H1 (cell line): ENCODE results near the gene COL12A1. TPM values are rescaled to one million over a fixed set of nuclear protein-coding genes. Genes with fewer than 3 reads are reported as not detected.

ENCODE experiments used
- CTCF ChIA-PET: fragments of 300-600 bp; sonication (Branson Sonifier 250); formaldehyde crosslinking; loops from one replicate; lab custom pipeline; 2021; ENCODE audit not compliant: partially characterized antibody; lab: Charles Lee
- POLR2A ChIA-PET: fragments of 300-600 bp; sonication (Branson Sonifier 250); formaldehyde crosslinking; loops from one replicate; lab custom pipeline; 2021; ENCODE audit warnings: inconsistent platforms; ENCODE audit not compliant: partially characterized antibody; lab: Charles Lee
- DNase-seq, 2 experiments: peaks; one replicate each; pipeline versions ENCODE4 v3.0.0 to v3.0.0-alpha.2; 2010 to 2022; ENCODE audit warnings: low spot score in 2 of 2, low read depth in 1 of 2, mixed read lengths in 1 of 2
- FAIRE-seq: peaks from 2 replicates; lab custom pipeline; 2011; peaks lifted over from hg19 to GRCh38; lab: Jason Lieb, UNC
- H2AFZ ChIP-seq: 2 replicates; pipeline ENCODE4 v1.8.1; 2012; ENCODE audit warnings: low read length, inconsistent platforms
- H2AK5ac ChIP-seq: 2 replicates; pipeline ENCODE4 v1.6.1; 2013; ENCODE audit warnings: low read depth, low read length
- H2BK120ac ChIP-seq: replicated peaks from 2 replicates; pipeline ENCODE3; 2013; ENCODE audit warnings: low read depth, low read length, inconsistent platforms
- H2BK12ac ChIP-seq: 2 replicates; pipeline ENCODE4 v1.6.1; 2013; ENCODE audit warnings: low read depth, low read length
- H2BK15ac ChIP-seq: 2 replicates; pipeline ENCODE4 v1.6.1; 2013; ENCODE audit warnings: low read length
- H2BK20ac ChIP-seq: 2 replicates; pipeline ENCODE4 v1.6.1; 2013; ENCODE audit warnings: low read length
- H2BK5ac ChIP-seq: 2 replicates; pipeline ENCODE4 v1.6.1; 2013; ENCODE audit warnings: low read depth, low read length
- H3K14ac ChIP-seq: 2 replicates; pipeline ENCODE4 v1.6.1; 2013; ENCODE audit warnings: inconsistent platforms; ENCODE audit not compliant: insufficient read length
- H3K18ac ChIP-seq: 2 replicates; pipeline ENCODE4 v1.6.1; 2013; ENCODE audit warnings: low read length; ENCODE audit errors: extremely low read depth
- H3K23ac ChIP-seq: 2 replicates; pipeline ENCODE4 v1.6.1; 2013; ENCODE audit warnings: inconsistent platforms; ENCODE audit not compliant: insufficient read length
- H3K23me2 ChIP-seq: 2 replicates; pipeline ENCODE4 v1.6.1; 2013; ENCODE audit warnings: low read depth, low read length
- H3K27ac ChIP-seq: 2 replicates; pipeline ENCODE4 v1.6.1; 2011; ENCODE audit warnings: low read depth, low read length, inconsistent platforms
- H3K27me3 ChIP-seq, 4 experiments: replicated peaks in 1 of 4; 1 replicate in 1 of 4; 2 replicates in 3 of 4; pipeline versions ENCODE4 v1.6.1 to v1.8.1; 2011 to 2013; ENCODE audit warnings: low read length in 3 of 4, mild to moderate bottlenecking in 3 of 4, inconsistent platforms in 2 of 4, mixed read lengths in 2 of 4, moderate library complexity in 1 of 4; ENCODE audit not compliant: control insufficient read depth in 3 of 4, insufficient read depth in 3 of 4; ENCODE audit errors: extremely low read depth in 1 of 4
- H3K36me3 ChIP-seq, 4 experiments: 2 replicates each; pipeline versions ENCODE4 v1.6.1 to v1.8.1; 2011 to 2013; ENCODE audit warnings: mild to moderate bottlenecking in 4 of 4, low read length in 3 of 4, moderate library complexity in 2 of 4, control low read depth in 1 of 4, inconsistent platforms in 1 of 4; ENCODE audit not compliant: insufficient read depth in 4 of 4, control insufficient read depth in 2 of 4
- H3K4ac ChIP-seq: replicated peaks from 2 replicates; pipeline ENCODE3; 2013; ENCODE audit warnings: low read length, low read depth, mixed read lengths, inconsistent platforms; ENCODE audit not compliant: insufficient read length
- H3K4me1 ChIP-seq, 4 experiments: replicated peaks in 1 of 4; 1 replicate in 1 of 4; 2 replicates in 3 of 4; pipeline versions ENCODE4 v1.6.1 to v1.8.1; 2011 to 2013; ENCODE audit warnings: low read length in 3 of 4, inconsistent platforms in 2 of 4, mixed read lengths in 1 of 4; ENCODE audit not compliant: insufficient read depth in 4 of 4, control insufficient read depth in 3 of 4
- H3K4me2 ChIP-seq, 2 experiments: 2 replicates each; pipeline versions ENCODE4 v1.6.1 to v1.8.1; 2011 to 2013; ENCODE audit warnings: low read depth in 2 of 2, low read length in 2 of 2, control low read depth in 1 of 2, inconsistent platforms in 1 of 2, mild to moderate bottlenecking in 1 of 2; ENCODE audit not compliant: insufficient read depth in 1 of 2
- H3K4me3 ChIP-seq, 4 experiments: fragments of 200-600, 300-600 bp in 1 of 4; sonication (generic), shearing (Covaris generic), sonication (Bioruptor Twin) in 1 of 4; 2 replicates each; pipeline versions ENCODE4 v1.5.1 to v1.8.1; 2011 to 2016; ENCODE audit warnings: low read length in 4 of 4, low read depth in 3 of 4, control low read depth in 2 of 4, inconsistent platforms in 2 of 4, mild to moderate bottlenecking in 2 of 4, mixed read lengths in 1 of 4, moderate library complexity in 1 of 4; ENCODE audit not compliant: insufficient read depth in 2 of 4; ENCODE audit errors: extremely low read depth in 1 of 4
- H3K56ac ChIP-seq: replicated peaks from 2 replicates; pipeline ENCODE3; 2013; ENCODE audit warnings: low read depth, mild to moderate bottlenecking, mixed read lengths, low read length, inconsistent platforms; ENCODE audit not compliant: insufficient read length
- H3K79me1 ChIP-seq: 2 replicates; pipeline ENCODE4 v1.6.1; 2013; ENCODE audit warnings: low read depth, low read length, control low read depth
- H3K79me2 ChIP-seq, 2 experiments: 2 replicates each; pipeline versions ENCODE4 v1.6.1 to v1.8.1; 2012 to 2013; ENCODE audit warnings: low read length in 2 of 2, mild to moderate bottlenecking in 2 of 2, inconsistent platforms in 1 of 2; ENCODE audit not compliant: insufficient read depth in 2 of 2, control insufficient read depth in 1 of 2
- H3K9ac ChIP-seq, 4 experiments: replicated peaks in 1 of 4; 1 replicate in 1 of 4; 2 replicates in 3 of 4; pipeline versions ENCODE4 v1.6.1 to v1.8.1; 2011 to 2013; ENCODE audit warnings: low read depth in 3 of 4, low read length in 3 of 4, control low read depth in 2 of 4, mild to moderate bottlenecking in 2 of 4, moderate library complexity in 2 of 4, inconsistent platforms in 1 of 4; ENCODE audit errors: extremely low read depth in 1 of 4
- H3K9me3 ChIP-seq, 2 experiments: 2 replicates each; pipeline versions ENCODE4 v1.6.1 to v1.8.1; 2012 to 2013; ENCODE audit warnings: mild to moderate bottlenecking in 2 of 2, moderate library complexity in 2 of 2, control low read depth in 1 of 2, inconsistent platforms in 1 of 2, low read depth in 1 of 2, low read length in 1 of 2, mixed read lengths in 1 of 2; ENCODE audit not compliant: insufficient read depth in 2 of 2
- H4K20me1 ChIP-seq, 2 experiments: replicated peaks in 1 of 2; 2 replicates each; pipeline versions ENCODE3 to v1.8.1; 2011 to 2013; ENCODE audit warnings: inconsistent platforms in 2 of 2, low read length in 2 of 2, mild to moderate bottlenecking in 1 of 2; ENCODE audit not compliant: insufficient read depth in 2 of 2, control insufficient read depth in 1 of 2
- H4K5ac ChIP-seq: 2 replicates; pipeline ENCODE4 v1.6.1; 2013; ENCODE audit warnings: low read length, low read depth, mixed read lengths, inconsistent platforms; ENCODE audit not compliant: insufficient read length
- H4K8ac ChIP-seq: 2 replicates; pipeline ENCODE4 v1.8.0; 2013; ENCODE audit warnings: mild to moderate bottlenecking, moderate library complexity, low read length, inconsistent platforms; ENCODE audit not compliant: insufficient read depth; ENCODE audit errors: extremely low read depth
- H4K91ac ChIP-seq: replicated peaks from 2 replicates; pipeline ENCODE3; 2013; ENCODE audit warnings: low read length, mixed read lengths, inconsistent platforms; ENCODE audit not compliant: insufficient read length
- BCL11A ChIP-seq, 2 experiments: IDR thresholded peaks; one replicate each; pipeline ENCODE4 v1.6.1; 2011; ENCODE audit warnings: low read depth in 2 of 2, low read length in 2 of 2, mild to moderate bottlenecking in 2 of 2
- BRCA1 ChIP-seq: IDR thresholded peaks from 2 replicates; pipeline ENCODE4 v1.6.1; 2012; ENCODE audit warnings: low read depth, low read length, improper control_type of control experiment
- CBX5 ChIP-seq: fragments of 300-800, 300-1000 bp; sonication (generic); IDR thresholded peaks from 2 replicates; pipeline ENCODE4 v1.7.1; 2016; ENCODE audit warnings: antibody characterized with exemption, low read length, low read depth
- EZH2 ChIP-seq: fragments of 200-600 bp; sonication (generic); IDR thresholded peaks from 2 replicates; pipeline ENCODE4 v1.7.1; 2012; ENCODE audit warnings: low read depth, mild to moderate bottlenecking, moderate library complexity, low read length, inconsistent platforms; ENCODE audit not compliant: severe bottlenecking
- HDAC6 ChIP-seq: IDR thresholded peaks from one replicate; pipeline ENCODE4 v1.7.1; 2012; ENCODE audit warnings: low read depth, mild to moderate bottlenecking, inconsistent platforms, low read length, moderate library complexity
- PHF8 ChIP-seq: fragments of 200-600 bp; sonication (generic); conservative IDR thresholded peaks from 2 replicates; pipeline ENCODE4 v1.7.1; 2012; ENCODE audit warnings: low read depth, mild to moderate bottlenecking, inconsistent platforms, low read length, moderate library complexity
- RAD21 ChIP-seq, 2 experiments: IDR thresholded peaks in 1 of 2; conservative IDR thresholded peaks in 1 of 2; 2 replicates each; pipeline ENCODE4 v1.6.1; 2011; ENCODE audit warnings: low read depth in 2 of 2, low read length in 2 of 2, improper control_type of control experiment in 1 of 2, inconsistent platforms in 1 of 2, mild to moderate bottlenecking in 1 of 2, moderate library complexity in 1 of 2
- SP2 ChIP-seq: IDR thresholded peaks from 2 replicates; pipeline ENCODE4 v1.6.1; 2012; ENCODE audit warnings: mild to moderate bottlenecking, low read length, inconsistent platforms
- SP4 ChIP-seq: IDR thresholded peaks from 2 replicates; pipeline ENCODE4 v1.6.1; 2012; ENCODE audit warnings: low read length, inconsistent platforms
- TAF1 ChIP-seq: IDR thresholded peaks from 2 replicates; pipeline ENCODE4 v1.6.1; 2011; ENCODE audit warnings: mild to moderate bottlenecking, low read depth, low read length
- ZNF274 ChIP-seq: IDR thresholded peaks from 2 replicates; pipeline ENCODE4 v1.7.0; 2012; ENCODE audit warnings: low read length, borderline replicate concordance; ENCODE audit errors: extremely low read depth
- WGBS, 2 experiments: shearing (Covaris generic) in 1 of 2; methylation state at CpG; one replicate each; pipeline versions ENCODE4 v1.1.6 to v1.1.7; 2013 to 2015; ENCODE audit warnings: low lambda C conversion rate in 2 of 2, mixed read lengths in 2 of 2, inconsistent platforms in 1 of 2, low coverage in 1 of 2, missing lambda C conversion rate in 1 of 2; ENCODE audit not compliant: insufficient replicate concordance in 2 of 2, insufficient coverage in 1 of 2, insufficient read length in 1 of 2; ENCODE audit errors: extremely low coverage in 1 of 2, missing lambda C conversion rate in 1 of 2; 5-methylcytosine and 5-hydroxymethylcytosine counted together
- polyA plus RNA-seq, 7 experiments: library from polyadenylated mRNA; depleted of rRNA in 3 of 7; stranded (reverse) in 5 of 7; unstranded in 2 of 7; fragments of >200 nt in 5 of 7; fragments of 200-250 nt in 2 of 7; gene quantifications; 1 replicate in 5 of 7; 2 replicates in 1 of 7; 4 replicates in 1 of 7; pipeline versions ENCODE4 v1.2.1 to v1.2.3, GENCODE V29; 2011 to 2013; ENCODE audit warnings: missing spikeins in 2 of 7, mixed read lengths in 2 of 7
- total RNA-seq: library from RNA; stranded (reverse); fragmentation: NEBNext Ultra II Directional; extraction: Animal tissue kit (Norgen Biotek cat#: 25700); gene quantifications from 2 replicates; pipeline ENCODE4 v1.2.1, GENCODE V29; 2021
- TF ChIP-seq, protein P1 (sequence below): IDR thresholded peaks from 2 replicates; pipeline ENCODE4 v1.6.1; 2012; ENCODE audit warnings: inconsistent platforms

COL12A1 gene
- total and polyA plus RNA-seq, 2 of the 8 experiments (the other 6 are each of a cell fraction or from before 2014, with no cell fraction given), result 1.4 to 4.7 TPM

DNA sequence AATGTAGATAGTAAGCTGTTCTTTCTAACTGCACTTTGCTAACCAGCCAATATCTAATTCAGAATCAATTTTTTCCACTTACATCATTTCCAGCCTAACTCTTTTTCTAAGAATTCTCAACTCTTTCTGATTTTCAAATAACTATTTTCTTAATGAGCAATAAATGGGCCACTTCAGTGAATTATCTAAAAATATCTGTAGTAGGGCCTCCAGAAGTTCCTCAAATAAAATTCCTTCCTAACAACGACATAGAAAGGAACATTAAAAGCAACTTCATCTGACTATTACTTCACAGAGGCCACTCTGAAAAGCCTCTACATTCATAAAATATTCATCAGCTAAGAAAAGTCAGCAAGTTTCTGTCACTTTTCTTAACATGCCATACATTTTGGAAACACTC, 4.8 kb downstream of the COL12A1 start:
- H3K4me2 ChIP-seq, result no peak overlapping the region; a peak in 1 of 4 replicates
- CTCF ChIA-PET, result interaction anchor here (0.6 to 1.0 kb wide), 5 partner anchors 9 to 905 kb away, joined by 3 to 5 read pairs (median 4); no protein-coding TSS in a partner anchor

More for the DNA sequence above, 4.8 kb downstream of the COL12A1 start:
- H2BK20ac ChIP-seq, result no peak overlapping the region
- no peak overlapping the region for H3K14ac ChIP-seq
- no peak overlapping the region for H2BK120ac ChIP-seq
- H4K5ac ChIP-seq, result no peak overlapping the region
- no peak overlapping the region for H2BK5ac ChIP-seq
- no peaks in the 10 kb centered on the region for H3K79me2 ChIP-seq
- peaks cover 21 to 51% (median 44%) of the 10 kb centered on the region in 4 experiments for H3K27me3 ChIP-seq
- no peak overlapping the region for H4K8ac ChIP-seq
- DNase-seq, result no peak
- no peak overlapping the region for H2BK12ac ChIP-seq
- H2AK5ac ChIP-seq, result no peak overlapping the region
- no peak overlapping the region for H3K27ac ChIP-seq
- TF ChIP-seq SP2 (no peak), PHF8 (no peak), SP4 (no peak), ZNF274 (no peak), HDAC6 (no peak), EZH2 (no peak), RAD21 (IDR thresholded peaks at IDR 0.05 in 1 of 2, conservative IDR thresholded peaks at IDR 0.05 in 1 of 2; ENCODE audit: low read depth in 2 of 2, low read length in 2 of 2) (no peak), BRCA1 (no peak), BCL11A (IDR thresholded peaks at IDR 0.05; ENCODE audit: low read depth in 2 of 2, low read length in 2 of 2) (no peak), CBX5 (no peak), TAF1 (no peak)
- TF ChIP-seq, protein P1, sequence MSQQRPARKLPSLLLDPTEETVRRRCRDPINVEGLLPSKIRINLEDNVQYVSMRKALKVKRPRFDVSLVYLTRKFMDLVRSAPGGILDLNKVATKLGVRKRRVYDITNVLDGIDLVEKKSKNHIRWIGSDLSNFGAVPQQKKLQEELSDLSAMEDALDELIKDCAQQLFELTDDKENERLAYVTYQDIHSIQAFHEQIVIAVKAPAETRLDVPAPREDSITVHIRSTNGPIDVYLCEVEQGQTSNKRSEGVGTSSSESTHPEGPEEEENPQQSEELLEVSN, result no peak
- H3K9ac ChIP-seq, result no peak overlapping the region
- H3K23ac ChIP-seq, result no peak overlapping the region
- peaks cover 0 to 2% of the 10 kb centered on the region in 2 experiments for H4K20me1 ChIP-seq
- no peak overlapping the region for H2BK15ac ChIP-seq
- H4K91ac ChIP-seq, result no peak overlapping the region
- FAIRE-seq, result no peak
- no peaks in the 10 kb centered on the region for H3K79me1 ChIP-seq
- H3K18ac ChIP-seq, result no peak overlapping the region
- H3K4me3 ChIP-seq, result no peak overlapping the region
- peaks cover 23% of the 10 kb centered on the region for H3K23me2 ChIP-seq
- H3K36me3 ChIP-seq, result no peaks in the 10 kb centered on the region
- no peak overlapping the region for H2AFZ ChIP-seq
- POLR2A ChIA-PET, result no interaction called here
- WGBS, 2 experiments, result 55% methylated on average over 1 of the region's 1 CpG; no CpG with 5 or more reads in 1 of the 2 experiments
- H3K4ac ChIP-seq, result no peak overlapping the region
- H3K9me3 ChIP-seq, result no peaks in the 10 kb centered on the region
- H3K4me1 ChIP-seq, result peaks cover 0 to 19% (median 5%) of the 10 kb centered on the region in 4 experiments; a peak in 4 of 7 replicates
- no peak overlapping the region for H3K56ac ChIP-seq
